ENCODE measurements around the gene ZDHHC17. TPM values are rescaled to one million over a fixed set of nuclear protein-coding genes. Genes with fewer than 3 reads are reported as not detected.

Gene ZDHHC17
- total and polyA plus RNA-seq, 4 donors: 3.4 to 91.2 (median 15.2) TPM

GRCh38 chr12:76848132-76848531 lies 84.2 kb downstream of the ZDHHC17 start:
- DNase-seq (ENCODE audit: low spot score): no peak
- no peak overlapping the region for H3K4me3 ChIP-seq (ENCODE audit: low read depth in 1 of 3, low read length in 3 of 3)
- no peak overlapping the region for H3K9ac ChIP-seq (ENCODE audit: low read depth in 1 of 2, low read length in 2 of 2)
- H3K27ac ChIP-seq (ENCODE audit: low read depth in 1 of 2, low read length in 2 of 2): no peak overlapping the region
- H3K9me3 ChIP-seq (ENCODE audit: control insufficient read depth in 4 of 4, low read length in 3 of 4): no peaks in the 10 kb centered on the region
- peaks cover 0 to 18% (median 10%) of the 10 kb centered on the region in 4 donors for H3K36me3 ChIP-seq (ENCODE audit: control insufficient read depth in 4 of 4, insufficient read depth in 3 of 4, low read depth in 1 of 4, low read length in 3 of 4)
- peaks cover 0 to 6% (median 1%) of the 10 kb centered on the region in 4 donors for H3K4me1 ChIP-seq (ENCODE audit: control insufficient read depth in 4 of 4, insufficient read depth in 4 of 4, low read length in 3 of 4)
- 96% methylated on average over 2 of the region's 2 CpGs for WGBS
- TF ChIP-seq FOXA2 (IDR thresholded peaks at IDR 0.05): no peak
- TF ChIP-seq RAD21 (IDR thresholded peaks at IDR 0.05): no peak
- no peak for TF ChIP-seq GABPA (IDR thresholded peaks at IDR 0.05 in 1 of 2, conservative IDR thresholded peaks at IDR 0.05 in 1 of 2)
- no peaks in the 10 kb centered on the region for H3K27me3 ChIP-seq (ENCODE audit: control insufficient read depth in 4 of 4, insufficient read depth in 4 of 4, low read length in 3 of 4)

- peaks cover 0 to 5% (median 4%) of the 10 kb centered on the region in 4 donors for H3K9me3 ChIP-seq (ENCODE audit: control insufficient read depth in 4 of 4, low read length in 3 of 4)
- H3K27me3 ChIP-seq (ENCODE audit: control insufficient read depth in 4 of 4, insufficient read depth in 4 of 4, low read length in 3 of 4): no peaks in the 10 kb centered on the region
- no peak for DNase-seq (ENCODE audit: low spot score)
- H3K9ac ChIP-seq (ENCODE audit: low read depth in 1 of 2, low read length in 2 of 2): no peak overlapping the region
- no peak overlapping the region for H3K4me3 ChIP-seq (ENCODE audit: low read depth in 1 of 3, low read length in 3 of 3)
- H3K4me1 ChIP-seq (ENCODE audit: control insufficient read depth in 4 of 4, insufficient read depth in 4 of 4, low read length in 3 of 4): peaks cover 0 to 2% (median under 1%) of the 10 kb centered on the region in 4 donors
- H3K27ac ChIP-seq (ENCODE audit: low read depth in 1 of 2, low read length in 2 of 2): no peak overlapping the region
- peaks cover 0 to 25% (median 17%) of the 10 kb centered on the region in 4 donors for H3K36me3 ChIP-seq (ENCODE audit: control insufficient read depth in 4 of 4, insufficient read depth in 3 of 4, low read depth in 1 of 4, low read length in 3 of 4)
- 94% methylated on average over 1 of the region's 1 CpG for WGBS
- no peak for TF ChIP-seq FOXA2 (IDR thresholded peaks at IDR 0.05)
- TF ChIP-seq, protein P1, sequence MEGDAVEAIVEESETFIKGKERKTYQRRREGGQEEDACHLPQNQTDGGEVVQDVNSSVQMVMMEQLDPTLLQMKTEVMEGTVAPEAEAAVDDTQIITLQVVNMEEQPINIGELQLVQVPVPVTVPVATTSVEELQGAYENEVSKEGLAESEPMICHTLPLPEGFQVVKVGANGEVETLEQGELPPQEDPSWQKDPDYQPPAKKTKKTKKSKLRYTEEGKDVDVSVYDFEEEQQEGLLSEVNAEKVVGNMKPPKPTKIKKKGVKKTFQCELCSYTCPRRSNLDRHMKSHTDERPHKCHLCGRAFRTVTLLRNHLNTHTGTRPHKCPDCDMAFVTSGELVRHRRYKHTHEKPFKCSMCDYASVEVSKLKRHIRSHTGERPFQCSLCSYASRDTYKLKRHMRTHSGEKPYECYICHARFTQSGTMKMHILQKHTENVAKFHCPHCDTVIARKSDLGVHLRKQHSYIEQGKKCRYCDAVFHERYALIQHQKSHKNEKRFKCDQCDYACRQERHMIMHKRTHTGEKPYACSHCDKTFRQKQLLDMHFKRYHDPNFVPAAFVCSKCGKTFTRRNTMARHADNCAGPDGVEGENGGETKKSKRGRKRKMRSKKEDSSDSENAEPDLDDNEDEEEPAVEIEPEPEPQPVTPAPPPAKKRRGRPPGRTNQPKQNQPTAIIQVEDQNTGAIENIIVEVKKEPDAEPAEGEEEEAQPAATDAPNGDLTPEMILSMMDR (IDR thresholded peaks at IDR 0.05; ENCODE audit: low read depth, low read length, missing input control): no peak
- TF ChIP-seq MAX (IDR thresholded peaks at IDR 0.05): no peak
- no peak for TF ChIP-seq HNF4A (conservative IDR thresholded peaks at IDR 0.05)
- TF ChIP-seq ZBTB33 (IDR thresholded peaks at IDR 0.05): no peak
- no peak for TF ChIP-seq FOXA1 (IDR thresholded peaks at IDR 0.05)
- TF ChIP-seq RXRA (IDR thresholded peaks at IDR 0.05): no peak
- no peak for TF ChIP-seq GABPA (IDR thresholded peaks at IDR 0.05 in 1 of 2, conservative IDR thresholded peaks at IDR 0.05 in 1 of 2)
- no peak for TF ChIP-seq NR2F2 (IDR thresholded peaks at IDR 0.05)
- TF ChIP-seq EGR1 (IDR thresholded peaks at IDR 0.05; ENCODE audit: low read depth in 2 of 2): no peak
- TF ChIP-seq YY1 (IDR thresholded peaks at IDR 0.05): no peak
- no peak for TF ChIP-seq RAD21 (IDR thresholded peaks at IDR 0.05)
- no peak for TF ChIP-seq REST (IDR thresholded peaks at IDR 0.05)
- no peak for TF ChIP-seq JUND (IDR thresholded peaks at IDR 0.05)
- no peak for TF ChIP-seq HNF4G (IDR thresholded peaks at IDR 0.05)
- TF ChIP-seq, protein P2, sequence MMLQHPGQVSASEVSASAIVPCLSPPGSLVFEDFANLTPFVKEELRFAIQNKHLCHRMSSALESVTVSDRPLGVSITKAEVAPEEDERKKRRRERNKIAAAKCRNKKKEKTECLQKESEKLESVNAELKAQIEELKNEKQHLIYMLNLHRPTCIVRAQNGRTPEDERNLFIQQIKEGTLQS (IDR thresholded peaks at IDR 0.05): no peak
- no peak for TF ChIP-seq TAF1 (conservative IDR thresholded peaks at IDR 0.05)
- TF ChIP-seq SP1 (IDR thresholded peaks at IDR 0.05): no peak
Observed at GRCh38 chr12:76852106-76852505, 88.2 kb downstream of the ZDHHC17 start.

Measured in liver (tissue), 9 donors.